GM19452 (cell line): Measurements from ENCODE around the gene ATRIP.
A peak's percentile ranks its signal among the peaks of the same experiment; 100 is the strongest.
"Not testable (repeated sequence)": the region's sequence is repeated elsewhere in the genome, so short reads cannot be mapped to it uniquely, and the experiment has no call there.

Experiments
- ATAC-seq: cut with Tn5 transposase; IDR thresholded peaks from one replicate; pipeline ENCODE4 v1.9.1; 2021; ENCODE audit not compliant: unreplicated experiment

Gene ATRIP

GRCh38 chr3:48467110-48467454 is 20.5 kb downstream of the ATRIP start:
- ATAC-seq: no peak

DNA sequence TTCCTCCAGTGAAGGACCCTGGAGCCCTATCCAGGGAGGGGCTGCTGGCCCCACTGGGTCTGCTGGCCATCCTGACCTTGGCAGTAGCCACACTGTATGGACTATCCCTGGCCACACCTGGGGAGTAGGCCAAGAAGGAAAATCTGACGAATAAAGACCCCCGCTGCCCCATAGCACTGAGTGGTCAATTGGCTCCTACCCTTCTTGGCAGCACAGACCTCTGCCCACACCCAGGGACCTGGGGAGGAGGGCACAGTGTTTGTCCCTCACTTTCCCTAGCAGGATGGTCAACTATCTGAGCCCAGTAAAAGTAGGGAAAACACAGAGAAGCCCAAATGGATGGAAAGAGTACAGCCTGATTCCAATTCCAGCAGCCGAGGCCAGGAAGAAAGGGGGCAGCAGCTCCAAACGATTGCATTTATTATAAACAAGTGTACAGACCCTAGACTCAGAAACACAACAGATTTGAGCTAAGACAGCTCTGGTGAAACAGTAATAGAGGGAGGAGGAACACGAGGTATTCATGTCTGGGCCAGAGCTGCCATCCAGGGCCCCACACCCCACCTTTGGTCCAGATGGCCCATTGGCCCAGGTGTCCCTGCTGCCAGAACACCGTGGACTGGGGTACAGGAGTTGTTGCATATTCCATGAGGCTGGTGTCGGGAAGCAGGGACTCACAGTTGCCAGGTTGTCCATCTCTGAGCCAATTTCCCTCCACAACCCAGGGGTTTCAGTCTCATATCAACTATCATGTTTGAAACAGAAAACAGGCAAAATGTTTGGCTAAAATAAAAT is 21.1 kb downstream of the ATRIP start:
- ATAC-seq: no peak

- ATAC-seq: no peak
Observed at GRCh38 chr3:48468329-48468731, 21.8 kb downstream of the ATRIP start.

DNA sequence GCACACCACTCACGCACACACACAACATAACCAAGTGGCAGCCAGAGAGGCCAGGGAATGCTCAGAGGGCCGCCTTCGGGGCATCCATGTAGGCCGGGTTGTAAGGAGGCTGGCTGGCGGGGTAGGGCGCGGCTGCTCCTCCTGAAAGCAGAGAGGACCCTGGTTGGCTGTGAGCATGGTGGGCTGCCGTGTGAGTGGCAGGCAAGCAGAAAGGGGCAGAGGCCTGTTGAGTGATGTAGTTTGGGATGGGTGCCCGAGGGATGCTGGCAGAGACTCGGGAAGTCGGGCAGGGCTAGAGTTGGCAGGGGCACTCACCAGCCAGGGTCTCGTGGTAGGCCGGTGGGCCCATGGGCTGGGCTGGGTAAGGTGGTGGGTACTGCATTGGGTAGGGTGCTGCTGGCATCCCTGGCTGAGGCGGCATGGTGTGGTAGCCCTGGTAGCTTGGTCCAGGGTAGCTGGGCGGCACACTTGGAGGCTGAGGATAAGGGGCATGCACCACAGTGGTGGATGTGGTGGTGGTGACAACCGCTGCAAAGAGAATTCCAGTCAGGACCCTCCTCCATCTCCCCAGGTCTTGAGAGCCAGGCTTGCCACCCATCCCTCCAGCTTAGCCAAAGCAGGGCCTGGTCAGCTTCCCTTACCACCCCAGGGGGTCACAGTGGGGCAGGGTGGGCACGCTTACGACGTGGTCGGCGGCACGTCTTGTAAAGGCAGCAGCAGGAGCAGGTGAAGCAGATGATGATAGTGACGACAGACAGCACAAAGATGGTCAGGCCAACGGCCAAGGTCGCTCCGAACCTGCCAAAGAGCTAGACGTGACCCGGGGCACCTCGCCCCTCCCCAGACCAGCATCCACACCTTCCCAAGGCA is 22.7 kb downstream of the ATRIP start:
- ATAC-seq: no peak

DNA sequence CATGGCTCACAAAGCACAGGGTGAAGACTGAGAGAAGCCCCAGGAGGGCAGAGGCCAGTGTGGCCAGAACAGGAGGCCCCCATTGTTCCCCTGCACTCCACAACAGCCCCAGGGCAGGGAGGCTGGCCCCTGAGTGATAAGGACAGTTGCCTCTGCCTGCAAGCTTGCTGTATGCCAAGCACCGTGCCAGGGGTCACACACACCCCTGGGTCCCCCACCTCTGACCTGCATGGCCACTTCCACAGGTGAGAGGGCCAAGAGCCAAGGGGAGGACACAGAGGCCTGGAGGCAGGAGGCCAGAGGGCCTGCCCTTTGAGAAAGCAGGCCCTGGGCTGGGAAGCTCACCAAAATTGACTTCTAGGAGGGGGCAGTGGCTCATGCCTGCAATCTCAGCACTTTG is 23.7 kb downstream of the ATRIP start:
- no peak for ATAC-seq

DNA sequence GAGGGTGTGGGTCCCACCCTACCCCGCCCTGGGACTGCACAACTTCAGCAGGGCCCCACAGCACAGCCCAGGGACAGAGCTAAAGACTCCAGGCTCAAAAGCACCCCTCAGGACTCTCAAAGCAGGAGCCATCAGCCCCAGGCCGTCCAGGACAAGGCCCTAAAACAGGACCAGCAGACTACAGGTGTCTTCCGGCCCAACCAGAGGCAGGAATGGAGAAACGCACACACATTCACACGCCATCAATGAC is 26.1 kb downstream of the ATRIP start:
- peak; percentile 16 for ATAC-seq

DNA sequence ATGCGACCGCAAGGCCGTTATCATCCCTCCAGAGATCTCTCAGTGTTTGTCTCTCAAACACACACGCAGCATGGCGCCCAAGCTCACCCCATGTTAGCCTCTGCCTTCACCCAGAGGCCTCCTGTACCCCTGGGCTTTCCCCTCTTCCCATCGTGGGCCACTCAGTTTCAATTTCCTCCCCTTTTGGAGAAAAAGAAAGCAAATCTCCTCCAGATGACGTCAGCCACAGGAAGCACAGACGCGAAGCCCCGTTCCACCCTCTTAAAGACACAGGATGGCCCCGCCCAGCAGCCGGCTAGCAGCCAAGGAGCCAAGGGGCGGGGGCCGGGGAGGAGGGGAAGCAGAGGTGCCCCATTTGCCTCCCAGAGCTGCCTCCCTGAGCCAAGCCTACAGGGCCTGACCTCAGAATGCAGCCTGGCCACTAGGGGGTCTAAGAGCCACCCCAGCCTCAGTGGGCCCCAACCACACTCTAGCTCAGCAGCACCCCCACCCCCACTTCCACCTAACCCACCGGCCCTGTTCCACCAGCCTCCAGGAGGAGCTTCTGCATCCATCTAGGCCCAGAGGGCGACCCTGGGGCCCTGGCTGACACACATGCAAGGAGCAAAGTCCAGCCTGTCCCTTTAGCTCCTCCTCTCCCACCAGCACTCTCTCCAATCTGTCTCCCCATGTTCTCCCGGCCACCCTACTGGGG is 26.5 kb downstream of the ATRIP start:
- ATAC-seq: peak; percentile 82

DNA sequence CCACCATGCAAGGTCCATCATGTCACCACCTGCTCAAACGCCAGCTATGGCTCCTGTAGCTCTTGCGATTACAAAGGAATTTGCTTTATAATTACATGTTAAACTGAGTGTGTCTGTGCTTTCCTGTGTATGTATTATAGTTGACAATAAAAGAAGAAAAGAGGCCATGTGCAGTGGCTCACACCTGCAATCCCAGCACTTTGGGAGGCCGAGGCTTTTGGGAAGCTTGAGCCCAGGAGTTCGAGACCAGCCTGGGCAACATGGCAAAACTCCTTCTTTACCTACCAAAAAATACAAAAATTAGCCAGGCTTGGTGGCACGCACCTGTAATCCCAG is 27.0 kb downstream of the ATRIP start:
- no peak for ATAC-seq

GRCh38 chr3:48474031-48474430 is 27.5 kb downstream of the ATRIP start:
- ATAC-seq: not testable (repeated sequence)

GRCh38 chr3:48474619-48475018 is 28.1 kb downstream of the ATRIP start:
- ATAC-seq: no peak

DNA sequence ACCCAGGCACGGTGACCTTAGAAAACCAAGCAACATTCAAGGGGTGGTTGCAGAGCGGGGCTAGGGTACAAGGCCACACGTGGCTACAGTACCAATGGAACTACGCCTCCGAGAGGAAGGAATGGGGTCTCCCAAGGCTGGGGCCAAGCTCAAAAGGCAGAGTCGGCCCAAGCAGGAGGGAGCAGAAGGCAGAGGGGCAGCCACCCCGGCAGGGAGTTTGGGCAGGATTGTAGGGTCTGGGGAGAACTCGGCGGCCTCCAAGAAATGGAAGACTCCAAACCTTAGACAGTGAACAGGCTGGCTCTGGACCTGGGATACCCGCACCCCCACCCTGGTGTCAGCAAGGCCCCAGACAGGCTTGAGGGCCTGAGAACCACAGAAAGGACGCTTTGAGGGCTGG is 28.7 kb downstream of the ATRIP start:
- no peak for ATAC-seq

DNA sequence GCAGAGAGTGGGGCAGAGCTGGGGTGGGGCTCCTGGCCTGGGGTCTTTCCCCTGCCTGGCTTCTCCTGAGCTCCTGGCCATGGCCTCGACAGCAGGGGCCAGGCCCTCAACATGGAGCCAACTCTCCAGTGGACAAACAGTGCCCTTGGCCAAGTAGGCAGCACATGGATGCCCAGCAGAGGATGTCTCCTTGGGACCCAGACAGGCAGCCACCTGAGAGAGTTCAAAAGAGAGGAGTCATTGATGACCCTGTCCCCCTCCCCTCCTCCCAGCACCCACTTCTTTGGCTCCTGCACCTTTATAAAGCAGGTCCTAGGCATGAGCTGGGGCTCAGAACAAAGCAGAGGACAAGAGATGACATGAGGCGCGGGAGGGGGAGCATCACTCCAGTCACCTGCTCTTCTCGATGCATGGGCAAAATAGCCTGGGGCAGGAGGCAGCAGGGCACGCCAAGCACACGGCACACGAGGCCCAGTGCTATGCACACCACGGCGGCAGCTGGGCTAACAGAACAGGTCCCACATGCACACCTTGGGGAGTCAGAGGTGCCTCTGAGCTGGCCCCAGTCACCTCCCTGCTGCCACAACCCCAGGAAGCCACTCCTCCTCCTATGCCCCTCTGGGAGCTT is 30.0 kb downstream of the ATRIP start:
- no peak for ATAC-seq

DNA sequence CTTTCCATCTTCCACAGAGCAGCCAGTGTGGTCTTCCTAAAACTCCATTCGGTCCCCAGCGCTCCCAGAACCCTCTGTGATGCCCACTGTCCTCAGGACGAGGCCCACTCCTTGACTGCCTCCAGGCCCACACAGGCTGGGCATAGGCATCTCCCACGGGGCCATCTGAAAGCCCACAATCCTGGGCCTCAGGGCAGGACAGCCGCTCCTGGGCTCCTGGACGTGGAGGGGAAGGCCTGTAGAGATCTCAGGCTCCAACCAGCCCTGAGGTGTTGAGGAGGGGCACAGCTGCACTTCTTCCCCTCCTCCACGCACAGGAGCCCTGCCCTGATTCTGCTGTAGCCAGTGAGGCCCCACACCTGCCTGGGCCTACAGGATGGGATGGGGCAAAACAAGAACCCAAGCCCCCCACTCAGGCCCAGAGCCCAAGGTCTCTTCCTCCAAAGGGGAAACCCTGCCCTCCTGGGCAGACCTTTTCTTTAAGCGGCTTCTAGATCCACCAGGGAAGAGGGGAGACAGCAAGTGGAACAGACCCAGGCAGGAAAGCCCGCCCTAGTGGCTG is 31.5 kb downstream of the ATRIP start:
- no peak for ATAC-seq

GRCh38 chr3:48478626-48479555 is 32.4 kb downstream of the ATRIP start:
- ATAC-seq: no peak

GRCh38 chr3:48480891-48481290 is 34.4 kb downstream of the ATRIP start:
- ATAC-seq: not testable (repeated sequence)

DNA sequence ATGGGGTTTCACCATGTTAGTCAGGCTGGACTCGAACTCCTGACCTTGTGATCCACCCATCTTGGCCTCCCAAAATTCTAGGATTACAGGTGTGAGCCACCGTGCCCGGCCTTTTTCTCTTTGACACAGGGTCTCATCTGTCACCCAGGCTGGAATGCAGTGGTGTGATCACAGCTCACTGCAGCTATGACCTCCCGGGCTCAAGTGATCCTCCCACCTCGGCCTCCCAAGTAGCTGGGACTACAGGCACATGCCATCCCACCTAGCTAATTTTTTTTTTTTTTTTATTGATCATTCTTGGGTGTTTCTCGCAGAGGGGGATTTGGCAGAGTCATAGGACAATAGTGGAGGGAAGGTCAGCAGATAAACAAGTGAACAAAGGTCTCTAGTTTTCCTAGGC is 36.3 kb downstream of the ATRIP start:
- ATAC-seq: not testable (repeated sequence)

DNA sequence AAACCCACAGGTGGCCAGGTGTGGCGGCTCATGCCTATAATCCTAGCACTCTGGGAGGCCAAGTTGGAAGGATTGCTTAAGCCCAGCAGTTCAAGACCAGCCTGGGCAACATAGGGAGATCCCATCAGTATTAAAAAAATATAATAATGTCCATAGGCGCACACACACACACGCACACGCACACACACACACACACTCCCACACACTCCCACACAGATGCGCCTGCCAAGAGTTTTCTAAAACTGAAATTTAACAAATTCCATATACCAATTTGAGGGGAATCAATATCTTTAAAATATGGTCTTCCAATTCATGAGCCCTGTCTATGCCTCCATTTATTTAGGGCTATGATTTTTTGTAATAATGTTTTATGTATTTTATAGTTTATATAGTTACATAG is 40.4 kb downstream of the ATRIP start:
- no peak for ATAC-seq

DNA sequence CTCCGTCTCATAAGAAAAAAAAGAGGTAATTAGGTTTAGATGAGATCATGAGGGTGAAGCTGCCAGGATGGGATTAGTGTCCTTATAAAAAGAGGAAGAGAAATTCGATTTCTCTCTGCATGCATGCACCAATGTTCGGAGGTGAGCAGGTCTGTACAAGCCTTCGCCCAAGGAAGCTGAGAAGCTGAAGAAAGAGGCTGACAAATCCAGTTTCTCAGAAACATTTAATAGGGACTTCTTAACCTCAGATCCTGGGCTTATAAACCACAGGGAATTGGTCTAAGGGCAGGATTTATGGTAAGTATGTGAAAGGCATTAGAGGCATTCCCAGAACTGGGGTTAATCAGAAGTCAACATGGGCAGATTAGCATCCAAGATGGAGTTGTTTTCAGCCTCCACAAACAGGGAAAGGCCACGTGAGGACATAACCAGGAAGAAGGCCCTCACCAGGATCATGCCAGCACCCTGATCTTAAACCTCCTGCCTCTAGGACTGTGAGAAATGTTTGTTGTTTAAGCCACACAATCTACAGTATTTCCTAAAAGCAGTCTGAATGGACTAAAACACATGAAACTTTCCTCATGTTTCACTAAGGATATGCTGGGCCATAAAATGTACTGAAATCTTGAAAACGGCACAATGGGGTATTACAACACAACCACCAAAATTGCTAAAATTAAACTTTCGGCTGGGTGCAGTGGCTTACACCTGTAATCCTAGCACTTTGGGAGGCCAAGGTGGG is 46.1 kb downstream of the ATRIP start:
- ATAC-seq: no peak

- ATAC-seq: no peak
Observed at GRCh38 chr3:48493203-48493501, 46.6 kb downstream of the ATRIP start.

DNA sequence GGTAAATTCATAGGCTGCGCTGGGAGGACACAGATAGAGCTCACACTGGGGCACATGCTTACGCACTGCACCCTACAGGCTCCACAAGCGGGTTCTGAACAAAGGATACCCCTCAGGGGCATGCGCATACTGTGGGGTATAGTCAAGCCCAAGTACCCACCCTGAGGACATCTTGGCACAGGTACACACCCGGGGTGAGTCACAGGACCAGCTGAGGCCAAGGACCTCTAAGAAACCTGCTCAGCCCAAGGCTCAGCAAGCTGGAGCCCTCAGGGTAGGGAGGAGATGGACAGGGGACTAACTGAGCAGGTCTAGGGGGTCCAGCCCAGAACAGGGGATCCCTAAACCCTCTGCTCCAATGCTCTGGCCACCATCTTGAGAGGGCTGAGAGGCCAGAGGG is 54.1 kb downstream of the ATRIP start:
- no peak for ATAC-seq
